Osteocyte (in vitro differentiated cells): Measurements from ENCODE around the gene KRT14. TPM values are rescaled to one million over a fixed set of nuclear protein-coding genes. Genes with fewer than 3 reads are reported as not detected.
"Not testable (repeated sequence)": the region's sequence is repeated elsewhere in the genome, so short reads cannot be mapped to it uniquely, and the experiment has no call there.

Experiments
- DNase-seq: peaks from one replicate; pipeline ENCODE4 v3.0.0; 2021; ENCODE audit warnings: mixed read lengths; ENCODE audit not compliant: unreplicated experiment; ENCODE audit errors: extremely low spot score
- H3K27ac Mint-ChIP-seq: one replicate; pipeline ENCODE4 v1.8.0; 2021; ENCODE audit warnings: mild to moderate bottlenecking, mixed read lengths; ENCODE audit not compliant: unreplicated experiment
- H3K27me3 Mint-ChIP-seq: one replicate; pipeline ENCODE4 v1.8.0; 2021; ENCODE audit warnings: mixed read lengths; ENCODE audit not compliant: unreplicated experiment
- H3K36me3 Mint-ChIP-seq: one replicate; pipeline ENCODE4 v1.8.0; 2021; ENCODE audit warnings: mixed read lengths; ENCODE audit not compliant: unreplicated experiment
- H3K4me1 Mint-ChIP-seq: one replicate; pipeline ENCODE4 v1.8.0; 2021; ENCODE audit warnings: mixed read lengths; ENCODE audit not compliant: unreplicated experiment
- H3K4me3 Mint-ChIP-seq: one replicate; pipeline ENCODE4 v1.8.0; 2021; ENCODE audit warnings: mild to moderate bottlenecking, moderate library complexity, mixed read lengths; ENCODE audit not compliant: unreplicated experiment
- H3K9me3 Mint-ChIP-seq: one replicate; pipeline ENCODE4 v1.8.0; 2021; ENCODE audit warnings: mixed read lengths; ENCODE audit not compliant: unreplicated experiment
- total RNA-seq: library from RNA; stranded (reverse); gene quantifications from 2 replicates; pipeline ENCODE4 v1.2.1, GENCODE V29; 2021
- TF ChIP-seq, protein P1 (sequence below): fragments of 200-600 bp; sonication (generic); IDR thresholded peaks from 2 replicates; pipeline ENCODE4 v1.5.0; 2021; ENCODE audit warnings: antibody characterized with exemption, mild to moderate bottlenecking, moderate library complexity

KRT14 gene
- total RNA-seq, 1 donor from 2014 or later, result not detected

GRCh38 chr17:41613277-41614082, 26.8 kb upstream of the KRT14 start:
- Mint-ChIP-seq H3K9me3 (no peaks in the 10 kb centered on the region), H3K27me3 (peaks cover 8% of the 10 kb centered on the region), H3K27ac (no peak overlapping the region), H3K36me3 (no peaks in the 10 kb centered on the region), H3K4me1 (peaks cover 18% of the 10 kb centered on the region), H3K4me3 (no peak overlapping the region)
- no peak for DNase-seq
- TF ChIP-seq, protein P1, sequence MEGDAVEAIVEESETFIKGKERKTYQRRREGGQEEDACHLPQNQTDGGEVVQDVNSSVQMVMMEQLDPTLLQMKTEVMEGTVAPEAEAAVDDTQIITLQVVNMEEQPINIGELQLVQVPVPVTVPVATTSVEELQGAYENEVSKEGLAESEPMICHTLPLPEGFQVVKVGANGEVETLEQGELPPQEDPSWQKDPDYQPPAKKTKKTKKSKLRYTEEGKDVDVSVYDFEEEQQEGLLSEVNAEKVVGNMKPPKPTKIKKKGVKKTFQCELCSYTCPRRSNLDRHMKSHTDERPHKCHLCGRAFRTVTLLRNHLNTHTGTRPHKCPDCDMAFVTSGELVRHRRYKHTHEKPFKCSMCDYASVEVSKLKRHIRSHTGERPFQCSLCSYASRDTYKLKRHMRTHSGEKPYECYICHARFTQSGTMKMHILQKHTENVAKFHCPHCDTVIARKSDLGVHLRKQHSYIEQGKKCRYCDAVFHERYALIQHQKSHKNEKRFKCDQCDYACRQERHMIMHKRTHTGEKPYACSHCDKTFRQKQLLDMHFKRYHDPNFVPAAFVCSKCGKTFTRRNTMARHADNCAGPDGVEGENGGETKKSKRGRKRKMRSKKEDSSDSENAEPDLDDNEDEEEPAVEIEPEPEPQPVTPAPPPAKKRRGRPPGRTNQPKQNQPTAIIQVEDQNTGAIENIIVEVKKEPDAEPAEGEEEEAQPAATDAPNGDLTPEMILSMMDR, result no peak

- H3K4me3 Mint-ChIP-seq, H3K9me3 Mint-ChIP-seq, DNase-seq, H3K27me3 Mint-ChIP-seq, H3K27ac Mint-ChIP-seq, H3K36me3 Mint-ChIP-seq: not testable (repeated sequence)
- peaks cover 16% of the 10 kb centered on the region for H3K4me1 Mint-ChIP-seq
These were observed 25.9 kb upstream of the KRT14 start, which contains the start of gene KRT16 for GRCh38 chr17:41612376-41613160. Gene KRT16 (minus strand): TSS chr17:41612767. CDS start chr17:41612688, 79 bp downstream.

DNA sequence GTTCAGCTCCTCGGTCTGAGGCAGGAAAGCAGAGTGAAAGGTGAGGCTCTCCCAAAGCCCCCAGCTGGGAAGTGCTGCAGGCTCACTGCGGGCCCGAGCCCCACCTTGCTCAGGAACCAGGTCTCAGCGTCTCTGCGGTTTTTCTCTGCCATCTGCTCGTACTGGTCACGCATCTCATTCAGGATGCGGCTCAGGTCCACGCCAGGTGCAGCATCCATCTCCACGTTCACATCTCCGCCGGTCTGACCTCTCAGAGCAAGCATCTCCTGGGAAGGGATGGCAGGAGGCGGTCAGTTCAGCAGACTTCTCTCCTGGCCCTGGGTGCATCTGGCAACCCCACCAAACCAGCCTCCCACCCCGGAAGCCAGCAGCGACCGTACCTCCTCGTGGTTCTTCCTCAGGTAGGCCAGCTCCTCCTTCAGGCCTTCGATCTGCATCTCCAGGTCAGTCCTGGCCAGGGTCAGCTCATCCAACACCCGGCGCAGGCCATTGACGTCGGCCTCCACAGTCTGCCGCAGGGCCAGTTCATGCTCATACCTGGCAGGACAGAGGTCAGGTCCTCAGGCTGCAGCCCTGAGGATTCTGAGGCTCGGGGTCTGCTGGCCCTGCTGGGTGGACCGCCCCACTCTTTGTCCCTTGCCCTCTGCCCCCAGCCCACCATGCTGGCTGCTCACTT, 24.4 kb upstream of the KRT14 start:
- H3K36me3 Mint-ChIP-seq, result peaks cover 4% of the 10 kb centered on the region
- TF ChIP-seq, protein P1, result no peak
- H3K4me1 Mint-ChIP-seq, result peaks cover 12% of the 10 kb centered on the region
- DNase-seq, result no peak
- peaks cover 9% of the 10 kb centered on the region for H3K27me3 Mint-ChIP-seq
- H3K27ac Mint-ChIP-seq, result no peak overlapping the region
- peaks cover 13% of the 10 kb centered on the region for H3K9me3 Mint-ChIP-seq
- no peak overlapping the region for H3K4me3 Mint-ChIP-seq

DNA sequence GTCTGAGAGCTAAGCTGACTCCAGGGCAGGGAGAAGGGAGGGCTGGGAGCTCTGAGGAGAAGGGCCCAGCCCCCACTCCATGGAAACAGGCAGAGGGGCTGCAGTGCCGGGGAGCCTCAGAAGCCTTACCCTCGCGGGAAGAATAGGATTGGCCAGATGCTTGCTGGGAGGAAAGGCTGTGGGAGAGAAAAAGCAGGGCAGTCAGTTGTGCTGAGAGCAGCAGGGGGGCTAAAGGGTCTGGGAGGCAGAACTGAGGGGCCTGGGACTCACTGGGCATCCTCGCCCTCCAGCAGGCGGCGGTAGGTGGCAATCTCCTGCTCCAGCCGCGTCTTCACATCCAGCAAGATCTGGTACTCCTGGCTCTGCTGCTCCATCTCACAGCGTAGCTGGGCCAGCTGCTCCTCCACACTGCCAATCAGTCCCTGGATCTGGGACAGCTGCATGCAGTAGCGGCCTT, 23.4 kb upstream of the KRT14 start:
- H3K4me1 Mint-ChIP-seq, result peaks cover 12% of the 10 kb centered on the region
- not testable (repeated sequence) for H3K27ac Mint-ChIP-seq, H3K36me3 Mint-ChIP-seq, H3K4me3 Mint-ChIP-seq, DNase-seq
- H3K9me3 Mint-ChIP-seq, result peaks cover 13% of the 10 kb centered on the region
- TF ChIP-seq, protein P1, result peak; percentile 40
- peaks cover 12% of the 10 kb centered on the region for H3K27me3 Mint-ChIP-seq

- not testable (repeated sequence) for H3K4me3 Mint-ChIP-seq, H3K4me1 Mint-ChIP-seq, H3K27ac Mint-ChIP-seq, H3K36me3 Mint-ChIP-seq, DNase-seq
- Mint-ChIP-seq H3K27me3 (peaks cover 27% of the 10 kb centered on the region), H3K9me3 (peaks cover 13% of the 10 kb centered on the region)
These were observed 20.2 kb upstream of the KRT14 start for GRCh38 chr17:41606930-41607329.
